NCI-H345 (cell line): Measurements from ENCODE around the gene SMIM23.
"Not testable (repeated sequence)": the region's sequence is repeated elsewhere in the genome, so short reads cannot be mapped to it uniquely, and the experiment has no call there.

Experiments used
- DNase-seq: peaks from one replicate; lab custom pipeline; 2025; lab: John Stamatoyannopoulos, UW

The SMIM23 gene

DNA sequence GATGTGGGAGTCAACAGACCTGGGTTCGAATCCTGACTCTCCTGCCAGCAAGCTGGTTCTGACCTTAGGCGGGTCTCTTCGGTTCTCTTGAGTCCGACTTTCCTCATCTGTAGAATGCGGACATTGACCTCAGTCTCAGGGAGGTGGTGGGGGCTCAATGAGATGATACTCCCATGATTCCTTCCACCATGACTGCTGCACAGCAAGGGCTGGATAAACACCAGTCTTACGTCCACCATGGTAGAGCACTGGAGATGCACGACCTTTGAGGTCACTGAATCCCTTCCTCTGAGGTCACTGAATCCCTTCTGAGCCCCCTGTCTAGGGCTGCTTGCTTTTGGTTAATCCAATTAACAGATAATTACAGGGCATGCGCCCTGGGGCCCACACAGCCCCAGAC is 12.5 kb upstream of the SMIM23 start:
- DNase-seq, result no peak

GRCh38 chr5:171774418-171774817 is 11.2 kb upstream of the SMIM23 start:
- DNase-seq, result no peak

- DNase-seq, result no peak
These were observed 9.4 kb upstream of the SMIM23 start for GRCh38 chr5:171776213-171776612.

DNA sequence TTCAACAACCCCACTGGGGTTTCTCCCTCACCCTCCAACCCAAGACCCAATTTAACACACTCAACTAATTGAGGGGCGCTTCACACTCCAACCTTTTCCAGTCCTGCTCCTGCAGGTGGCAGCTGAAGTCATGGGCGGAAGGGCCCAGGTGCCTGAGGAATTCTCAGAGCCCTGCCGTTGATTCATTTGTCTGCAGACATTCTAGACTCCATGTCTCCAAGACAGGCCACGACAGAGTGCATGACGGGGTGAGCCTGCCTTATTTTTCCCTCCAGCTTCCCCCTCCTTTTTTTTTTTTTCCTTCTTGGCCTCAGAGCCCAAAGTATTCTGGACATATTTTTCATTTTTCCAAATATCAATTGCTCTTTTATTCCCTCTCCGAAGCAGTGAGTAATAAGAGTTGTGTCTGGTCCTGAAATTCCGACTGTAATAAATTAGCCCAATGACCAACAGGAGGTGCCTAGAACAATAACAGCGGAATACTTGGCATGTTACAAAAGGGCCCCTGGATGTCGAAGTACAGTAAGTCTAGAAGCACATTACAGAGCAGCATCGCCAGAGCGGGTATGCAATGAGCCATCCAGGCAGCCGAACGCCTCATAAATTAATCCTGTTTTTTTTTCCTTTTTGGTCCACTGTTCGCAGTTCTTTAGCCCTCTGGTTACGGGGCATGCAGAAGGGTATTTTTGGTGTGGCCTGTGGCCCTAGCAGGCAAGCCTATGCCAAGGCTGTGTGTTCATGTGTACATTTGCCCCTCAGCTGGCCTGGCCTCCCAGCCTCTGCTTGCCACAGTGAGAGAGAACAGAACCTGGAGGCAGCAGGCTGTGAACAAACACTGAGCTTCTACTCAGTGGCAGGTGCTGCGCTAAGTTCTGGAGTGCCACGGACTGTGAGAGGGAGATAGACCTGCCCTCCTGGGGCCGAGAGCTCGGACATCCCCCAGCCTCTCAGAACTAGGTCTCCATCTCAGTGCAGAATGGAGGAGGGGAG is 8.6 kb upstream of the SMIM23 start:
- no peak for DNase-seq

- DNase-seq, result not testable (repeated sequence)
These were observed 3.9 kb upstream of the SMIM23 start for GRCh38 chr5:171781744-171782143.

- DNase-seq, result no peak
These were observed 3.2 kb upstream of the SMIM23 start for GRCh38 chr5:171782332-171782966.

- DNase-seq, result no peak
These were observed 2.6 kb upstream of the SMIM23 start for GRCh38 chr5:171783051-171783450.

- no peak for DNase-seq
These were observed 3.7 kb downstream of the SMIM23 start for GRCh38 chr5:171789353-171789752.

DNA sequence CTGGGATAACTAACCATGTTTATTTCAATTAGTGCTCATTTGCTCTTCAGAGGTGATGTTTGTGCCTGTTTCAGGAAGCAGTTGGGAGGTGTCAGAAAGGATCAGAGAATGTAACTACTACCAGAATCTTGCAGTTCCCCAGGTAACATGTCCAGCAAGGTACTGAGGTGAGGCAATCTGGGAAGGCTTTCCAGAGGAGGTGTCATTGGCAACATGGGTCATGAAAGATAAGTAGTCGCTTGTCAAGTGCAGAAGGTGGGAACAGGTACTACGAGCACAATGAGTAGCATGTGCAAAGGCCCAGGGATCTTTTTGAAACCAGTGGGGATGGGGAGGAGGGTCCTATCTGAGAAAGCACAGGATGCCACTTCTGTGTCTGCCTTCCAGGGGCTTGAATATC is 4.8 kb downstream of the SMIM23 start:
- DNase-seq, result no peak

GRCh38 chr5:171794470-171794960 is 8.9 kb downstream of the SMIM23 start:
- no peak for DNase-seq

- DNase-seq, result no peak
These were observed 9.8 kb downstream of the SMIM23 start for GRCh38 chr5:171795381-171795780.

GRCh38 chr5:171796436-171796835 is 10.8 kb downstream of the SMIM23 start:
- no peak for DNase-seq

GRCh38 chr5:171797543-171797942 is 11.9 kb downstream of the SMIM23 start:
- DNase-seq, result no peak

DNA sequence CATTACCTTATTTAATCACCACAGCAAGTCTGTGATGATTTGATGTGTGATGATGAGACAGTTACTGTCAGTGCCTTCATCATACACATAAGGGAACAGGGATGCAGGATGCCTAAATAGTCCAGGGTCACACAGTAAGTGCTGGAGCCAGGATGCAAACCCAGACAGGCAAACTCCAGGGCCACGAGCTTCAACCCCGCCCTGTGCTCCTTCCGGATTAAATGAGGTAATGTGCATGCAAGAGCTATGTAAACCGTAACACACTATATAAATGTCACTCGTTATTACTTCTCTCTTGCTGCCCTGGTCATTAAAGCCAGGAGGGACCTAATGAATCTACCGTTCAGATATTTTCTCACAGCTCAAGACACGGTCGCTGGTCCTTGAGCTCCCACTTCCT is 12.8 kb downstream of the SMIM23 start:
- no peak for DNase-seq

GRCh38 chr5:171801839-171802238 is 16.2 kb downstream of the SMIM23 start:
- no peak for DNase-seq

GRCh38 chr5:171805746-171806145 is 20.1 kb downstream of the SMIM23 start:
- no peak for DNase-seq

DNA sequence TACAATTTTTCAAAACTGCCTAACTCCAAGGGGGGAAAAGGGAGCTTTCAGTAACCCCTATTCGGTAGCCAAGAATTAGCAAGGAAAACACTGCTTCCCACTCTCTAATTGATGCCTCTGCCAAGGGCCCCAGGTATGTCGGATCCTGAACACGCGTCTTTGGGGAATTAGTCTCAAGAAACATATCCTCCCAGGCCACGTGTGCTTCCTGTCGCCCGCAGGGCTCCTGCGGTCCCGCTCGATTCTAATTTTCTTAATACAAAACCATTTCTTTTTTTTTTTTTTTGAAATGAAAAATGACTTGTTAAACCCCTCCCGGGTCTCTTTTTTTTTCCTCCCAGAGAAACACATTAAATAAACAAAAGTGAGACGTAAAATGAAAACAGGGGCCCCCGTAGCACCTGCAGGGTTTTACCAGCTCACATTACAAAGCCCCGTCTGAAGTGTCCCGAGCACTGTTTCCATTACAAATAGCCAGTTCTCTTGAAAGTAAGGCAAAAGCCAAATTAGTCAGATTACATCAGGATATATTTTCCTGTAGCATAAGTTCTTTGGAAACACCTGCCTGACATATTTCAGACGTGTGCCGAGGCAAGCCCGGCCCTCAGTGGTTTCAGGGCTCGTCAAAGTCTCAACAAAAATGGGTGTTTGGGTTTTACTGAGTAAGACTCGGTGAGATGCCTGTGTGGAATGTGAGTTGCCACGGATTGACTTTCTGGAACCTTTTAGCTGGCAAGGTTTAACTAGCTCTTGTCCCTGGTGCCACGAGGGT is 21.5 kb downstream of the SMIM23 start:
- DNase-seq, result no peak

- no peak for DNase-seq
These were observed 22.8 kb downstream of the SMIM23 start for GRCh38 chr5:171808453-171808852.

DNA sequence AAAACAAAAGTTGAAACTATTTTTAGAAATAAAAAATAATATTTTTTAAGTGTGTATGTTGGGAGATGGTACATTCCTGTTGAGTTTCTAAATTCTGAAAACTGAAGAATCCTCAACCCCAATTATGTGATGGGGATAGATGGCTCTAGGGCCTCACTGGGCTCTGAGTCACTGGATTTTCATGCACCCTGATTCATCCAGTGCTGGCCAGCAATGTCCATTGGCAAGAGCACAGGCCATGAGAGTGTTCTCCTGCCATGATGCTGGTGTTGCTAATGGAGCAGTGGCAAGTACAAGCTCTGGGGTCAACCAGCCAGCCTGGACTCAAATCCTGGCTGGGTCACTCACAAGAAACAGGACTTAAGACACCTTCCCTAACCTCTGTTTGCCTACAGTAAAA is 23.3 kb downstream of the SMIM23 start:
- DNase-seq, result no peak

- DNase-seq, result no peak
These were observed 24.6 kb downstream of the SMIM23 start for GRCh38 chr5:171810227-171810626.

- DNase-seq, result no peak
These were observed 27.7 kb downstream of the SMIM23 start for GRCh38 chr5:171813270-171813669.

DNA sequence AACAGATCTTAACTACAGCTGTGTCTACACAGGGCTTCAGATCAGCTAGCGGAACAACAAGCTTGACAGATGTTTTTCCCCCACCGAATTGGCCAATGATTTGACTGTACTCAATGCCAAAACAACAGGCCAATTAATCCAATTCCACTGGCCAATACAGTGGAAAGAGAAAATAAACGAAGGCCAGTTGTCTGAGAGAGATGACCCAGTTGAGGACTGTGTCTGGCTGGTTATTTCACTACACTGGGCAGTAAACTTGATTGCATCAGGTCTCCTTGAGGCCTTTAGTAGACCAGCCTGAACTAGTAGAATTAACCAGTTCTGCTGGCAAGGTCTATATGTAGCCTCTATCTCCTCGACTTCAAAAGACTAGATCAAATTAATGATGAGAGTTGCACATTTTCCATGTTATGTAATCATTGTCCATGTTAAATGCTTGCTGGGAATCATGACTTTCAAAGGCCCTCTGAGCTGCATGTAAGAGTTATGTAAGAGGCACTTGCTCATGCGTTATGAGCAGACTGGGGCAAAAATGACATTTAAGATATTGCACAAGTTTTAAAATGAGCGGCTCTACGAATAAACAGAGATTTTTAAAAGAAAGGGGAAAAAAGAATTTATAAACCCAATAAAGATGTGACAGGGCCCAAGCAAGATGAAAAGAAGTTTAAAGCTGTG is 28.3 kb downstream of the SMIM23 start:
- no peak for DNase-seq
